ENCODE measurements around the gene USE1.

Gene USE1

GRCh38 chr19:17259118-17259780, 44.1 kb downstream of the USE1 start:
- DNase-seq = no peak

GRCh38 chr19:17259934-17260333, 44.8 kb downstream of the USE1 start:
- DNase-seq = no peak

- DNase-seq = peak; percentile 45
Measured at GRCh38 chr19:17260842-17261325, 45.7 kb downstream of the USE1 start.

GRCh38 chr19:17262557-17262956, 47.4 kb downstream of the USE1 start:
- no peak for DNase-seq

GRCh38 chr19:17263712-17264640, 48.8 kb downstream of the USE1 start:
- no peak for DNase-seq

DNA sequence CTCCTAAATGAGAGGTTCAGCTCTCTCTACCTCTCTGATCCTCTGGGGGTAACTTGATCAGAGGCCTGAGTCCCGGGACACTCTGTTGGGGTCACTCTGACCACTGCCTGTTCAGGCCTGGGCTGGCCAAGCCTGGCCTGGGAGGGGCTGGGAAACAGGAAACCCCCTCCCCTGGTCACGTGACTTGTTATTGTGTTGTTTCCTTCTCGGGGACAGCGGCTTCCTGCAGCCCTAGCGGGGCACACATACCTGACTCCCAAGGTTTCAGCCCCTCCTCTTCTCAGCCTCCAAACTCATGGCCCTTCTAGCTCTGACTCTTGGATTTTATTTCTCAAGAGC, 49.5 kb downstream of the USE1 start, which contains the start of gene USHBP1:
TSS of gene USHBP1 (minus strand) at position 105 of the 339 bp plus-strand sequence. CDS start 446 bp downstream, outside the sequence.
- DNase-seq = no peak

- no peak for DNase-seq
Measured at GRCh38 chr19:17266026-17266425, 50.9 kb downstream of the USE1 start.

GRCh38 chr19:17266589-17266974, 51.4 kb downstream of the USE1 start:
- DNase-seq = no peak

- peak; percentile 94 for DNase-seq
Measured at GRCh38 chr19:17266975-17267788, 52.0 kb downstream of the USE1 start, which contains the start of gene BABAM1. BABAM1 (plus strand) TSS chr19:17267443; CDS start chr19:17268807, 1,364 bp downstream.

DNA sequence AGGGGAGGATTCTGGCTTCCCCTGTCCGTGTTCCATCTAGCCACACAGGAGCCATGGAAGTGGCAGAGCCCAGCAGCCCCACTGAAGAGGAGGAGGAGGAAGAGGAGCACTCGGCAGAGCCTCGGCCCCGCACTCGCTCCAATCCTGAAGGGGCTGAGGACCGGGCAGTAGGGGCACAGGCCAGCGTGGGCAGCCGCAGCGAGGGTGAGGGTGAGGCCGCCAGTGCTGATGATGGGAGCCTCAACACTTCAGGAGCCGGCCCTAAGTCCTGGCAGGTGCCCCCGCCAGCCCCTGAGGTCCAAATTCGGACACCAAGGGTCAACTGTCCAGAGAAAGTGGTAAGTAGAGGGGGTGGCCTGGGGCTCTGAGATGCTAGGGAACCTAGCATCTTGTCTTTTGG, 53.6 kb downstream of the USE1 start:
- DNase-seq = no peak

Measured in T1000 (cell line).